ENCODE measurements around the gene QSER1.
"Not testable (repeated sequence)": the region's sequence is repeated elsewhere in the genome, so short reads cannot be mapped to it uniquely, and the experiment has no call there.

Gene QSER1

DNA sequence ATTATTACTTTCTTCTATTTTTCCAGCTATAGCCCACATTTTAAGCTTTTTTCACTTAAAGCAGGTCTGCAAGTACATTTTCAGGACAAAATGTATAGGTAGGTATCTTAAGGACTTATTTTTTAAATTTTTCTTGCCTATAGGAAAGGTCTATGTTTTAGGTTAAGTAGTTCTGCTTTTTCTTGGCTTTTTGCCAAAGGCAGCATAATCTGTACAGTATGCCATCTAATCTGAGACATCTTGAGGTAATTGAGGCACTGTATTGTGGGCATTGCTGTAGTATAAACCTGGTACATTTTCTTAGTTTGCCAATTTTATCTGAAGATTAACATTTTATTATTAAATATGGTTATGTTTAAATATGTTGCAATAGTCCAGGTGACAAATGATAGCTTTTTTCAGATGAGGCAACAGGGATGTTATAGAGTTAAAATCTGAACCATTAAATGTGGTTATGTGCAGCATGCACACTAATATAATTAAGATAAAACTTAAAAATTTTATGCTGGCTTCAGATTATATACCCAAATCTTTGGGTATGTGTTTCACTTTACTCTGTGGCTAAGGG, 42.9 kb downstream of the QSER1 start:
- no peak for DNase-seq (ENCODE audit: low spot score)

DNA sequence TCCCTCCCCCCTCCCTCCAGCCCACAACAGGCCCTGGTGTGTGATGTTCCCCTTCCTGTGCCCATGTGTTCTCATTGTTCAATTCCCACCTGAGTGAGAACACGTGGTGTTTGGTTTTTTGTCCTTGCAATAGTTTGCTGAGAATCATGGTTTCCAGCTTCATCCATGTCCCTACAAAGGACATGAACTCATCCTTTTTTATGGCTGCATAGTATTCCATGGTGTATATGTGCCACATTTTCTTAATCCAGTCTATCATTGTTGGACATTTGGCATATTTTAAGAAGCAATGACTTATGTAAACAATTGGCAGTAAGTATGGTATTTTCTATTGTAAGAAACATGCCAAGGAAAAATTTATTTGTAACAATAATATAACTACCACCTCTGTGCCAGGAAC, 43.6 kb downstream of the QSER1 start:
- DNase-seq (ENCODE audit: low spot score): not testable (repeated sequence)

DNA sequence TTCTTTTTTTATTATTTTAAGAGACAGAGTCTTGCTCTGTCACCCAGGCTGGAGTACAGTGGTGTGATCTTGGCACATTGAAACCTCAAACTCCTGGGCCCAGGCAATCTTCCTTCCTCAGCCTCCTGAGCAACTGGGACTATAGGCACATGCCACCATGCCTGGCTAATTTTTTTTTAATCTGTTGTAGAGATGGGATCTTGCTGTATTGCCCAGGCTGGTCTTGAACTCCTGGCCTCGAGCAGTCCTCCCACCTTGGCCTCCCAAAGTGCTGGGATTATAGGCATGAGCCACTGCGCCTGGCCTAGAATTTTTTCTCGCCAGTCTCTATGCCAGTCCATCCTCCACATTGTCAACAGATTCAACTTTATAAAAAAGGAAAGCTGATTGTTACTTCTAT, 44.7 kb downstream of the QSER1 start:
- not testable (repeated sequence) for DNase-seq (ENCODE audit: low spot score)

DNA sequence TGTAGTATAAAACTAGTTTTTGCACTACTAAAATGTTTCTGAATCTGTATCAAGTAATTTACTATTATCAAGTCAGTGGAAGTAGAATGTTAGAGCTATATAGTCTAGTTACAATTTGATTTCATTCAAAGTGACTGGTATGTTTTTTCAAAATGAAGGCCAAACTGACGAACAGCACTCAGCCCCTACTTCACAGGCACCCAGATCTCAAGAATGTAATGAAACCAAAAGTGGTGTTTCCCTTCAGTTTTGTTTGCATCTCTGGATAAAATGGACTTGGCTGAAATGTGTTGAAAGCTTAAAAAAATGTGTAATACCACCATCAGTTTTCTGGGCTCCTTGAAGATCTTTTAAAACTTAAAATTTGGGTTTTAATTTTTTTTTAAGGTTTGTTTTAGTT, 46.4 kb downstream of the QSER1 start:
- no peak for DNase-seq (ENCODE audit: low spot score)

DNA sequence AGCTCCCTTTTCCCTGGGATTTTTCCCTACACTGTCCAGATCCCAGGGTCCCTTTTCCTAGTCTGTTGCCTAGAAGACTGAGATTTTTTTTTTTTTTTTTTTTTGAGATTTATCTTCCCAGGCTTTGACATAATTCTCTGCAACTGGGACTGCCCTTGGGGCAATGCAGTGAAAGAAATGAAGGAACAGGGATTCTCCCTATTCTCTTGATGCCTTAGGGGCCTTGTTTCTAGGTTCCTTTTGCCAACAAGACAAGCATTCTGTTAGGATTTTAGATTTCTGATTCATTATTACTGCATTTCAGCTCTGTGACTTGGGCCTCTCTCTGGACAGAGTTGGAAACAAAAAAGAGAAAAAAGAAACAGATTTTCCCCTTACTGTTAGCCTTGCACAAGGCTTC, 47.3 kb downstream of the QSER1 start:
- no peak for DNase-seq (ENCODE audit: low spot score)

DNA sequence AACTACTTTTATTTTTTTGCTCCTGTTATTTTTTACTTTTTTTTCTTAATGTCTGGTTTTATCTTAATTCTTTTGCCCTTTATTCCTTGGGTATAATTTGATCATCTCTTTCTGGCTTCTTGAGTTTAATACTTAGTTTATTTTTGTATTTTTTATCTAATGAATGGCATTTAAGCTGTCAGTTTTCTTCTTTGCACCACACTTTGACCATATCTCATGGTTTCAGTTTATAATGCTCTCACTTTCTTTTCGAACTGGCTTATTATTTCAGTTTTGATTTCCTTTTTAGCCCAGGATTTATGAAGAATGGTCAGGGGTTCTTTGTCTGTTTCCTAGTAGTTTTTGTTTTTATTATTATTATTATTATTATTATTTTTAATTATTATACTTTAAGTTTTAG, 48.3 kb downstream of the QSER1 start:
- DNase-seq (ENCODE audit: low spot score): no peak

DNA sequence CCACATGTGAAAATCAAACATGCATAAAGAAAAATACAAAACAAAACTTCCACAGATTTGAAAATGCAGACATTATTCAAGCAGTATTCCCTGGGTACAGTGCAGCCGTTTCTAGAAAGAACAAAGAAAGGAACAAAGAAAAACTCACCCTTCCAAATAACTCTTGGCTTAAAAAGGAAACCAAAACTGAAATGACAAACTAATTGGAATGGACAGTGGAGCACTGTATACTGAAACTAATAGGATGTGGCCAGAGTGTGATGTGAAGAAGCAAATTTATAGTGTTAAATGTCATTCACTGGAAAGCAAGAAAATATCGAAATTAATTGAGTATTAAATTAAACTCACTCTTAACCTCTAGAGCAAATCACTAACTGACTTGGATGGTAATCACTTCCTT, 55.4 kb downstream of the QSER1 start:
- no peak for DNase-seq (ENCODE audit: low spot score)

DNA sequence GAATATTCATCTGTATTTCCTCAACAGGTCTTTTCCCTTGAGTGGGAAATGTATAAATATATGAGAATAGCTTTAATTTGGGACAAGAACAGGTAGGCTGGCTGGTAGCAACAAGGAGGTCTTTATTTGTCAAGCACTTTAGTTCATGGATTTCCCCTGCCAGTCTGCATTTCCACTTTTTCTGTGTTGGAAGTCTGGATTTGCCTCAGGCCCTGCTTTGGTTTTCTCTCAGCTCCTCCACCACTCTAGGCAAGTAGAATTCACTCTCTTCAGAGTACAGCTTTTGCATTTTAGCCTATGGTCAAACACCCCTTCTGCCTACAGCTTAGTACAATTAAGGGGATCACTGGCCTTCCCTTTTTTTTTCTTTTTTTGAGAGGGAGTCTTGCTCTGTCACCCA, 57.1 kb downstream of the QSER1 start:
- no peak for DNase-seq (ENCODE audit: low spot score)

DNA sequence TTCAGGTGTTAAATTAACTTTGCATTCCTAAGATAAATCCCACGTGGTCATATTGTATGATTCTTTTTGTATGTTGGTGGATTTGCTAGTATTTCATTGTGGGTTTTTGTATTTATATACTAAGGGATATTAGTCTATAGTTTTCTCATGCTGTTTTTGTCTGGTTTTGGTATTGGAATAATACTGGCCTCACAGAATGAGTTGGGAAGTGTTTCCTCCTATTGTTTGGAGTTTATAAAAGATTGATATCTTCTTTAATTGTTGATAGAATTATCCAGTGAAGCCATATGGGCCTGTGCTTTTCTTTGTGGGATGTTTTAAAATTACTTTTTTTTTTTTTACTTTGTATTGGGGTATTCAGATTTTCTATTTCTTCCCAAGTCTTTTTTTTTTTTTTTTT, 59.8 kb downstream of the QSER1 start:
- DNase-seq (ENCODE audit: low spot score): no peak

DNA sequence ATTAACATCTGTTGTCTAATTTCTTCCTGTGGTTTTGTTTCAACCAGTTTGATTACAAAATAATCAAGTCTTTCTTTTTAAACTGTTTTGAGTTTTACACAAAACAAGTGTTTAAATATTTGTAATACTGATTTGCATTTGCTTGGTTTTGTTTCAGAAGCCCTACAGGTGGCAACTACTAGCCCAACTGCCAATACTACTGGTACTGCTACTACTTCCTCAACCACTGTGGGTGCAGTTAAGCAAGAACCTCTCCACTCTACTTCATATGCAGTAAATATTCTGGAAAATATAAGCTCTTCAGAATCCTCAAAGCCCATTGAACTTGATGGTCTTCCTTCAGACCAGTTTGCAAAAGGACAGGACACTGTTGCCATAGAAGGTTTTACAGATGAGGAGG, 61.1 kb downstream of the QSER1 start:
- DNase-seq (ENCODE audit: low spot score): no peak

DNA sequence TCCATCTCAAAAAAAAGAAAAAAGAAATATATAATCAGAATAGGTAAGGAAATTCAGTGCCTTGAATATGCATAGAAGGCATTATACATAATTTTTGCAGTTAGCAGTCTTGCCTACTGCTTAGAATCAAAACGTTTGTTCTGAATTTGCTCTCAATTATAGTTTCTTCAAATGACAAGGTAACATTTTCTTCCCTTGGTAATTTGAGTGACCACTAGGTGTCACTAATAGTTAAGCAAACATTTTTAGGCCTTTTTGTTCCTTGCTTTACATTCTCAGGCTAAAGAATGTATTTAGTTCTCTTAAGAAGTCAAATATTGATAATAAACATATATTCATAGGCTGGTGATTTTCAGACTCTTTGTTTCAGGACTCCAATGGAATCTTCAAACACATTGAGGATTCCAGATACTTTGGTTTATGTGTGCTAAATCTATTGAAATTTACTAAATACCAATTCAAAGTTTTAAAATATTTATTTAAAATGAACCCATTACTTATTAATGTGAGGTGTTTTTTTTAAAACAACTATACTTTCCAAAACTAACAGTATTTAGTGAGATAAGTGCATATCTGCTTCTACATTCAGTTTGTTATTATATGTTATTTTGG, 68.0 kb downstream of the QSER1 start:
- peak; percentile 39 for DNase-seq (ENCODE audit: low spot score)

DNA sequence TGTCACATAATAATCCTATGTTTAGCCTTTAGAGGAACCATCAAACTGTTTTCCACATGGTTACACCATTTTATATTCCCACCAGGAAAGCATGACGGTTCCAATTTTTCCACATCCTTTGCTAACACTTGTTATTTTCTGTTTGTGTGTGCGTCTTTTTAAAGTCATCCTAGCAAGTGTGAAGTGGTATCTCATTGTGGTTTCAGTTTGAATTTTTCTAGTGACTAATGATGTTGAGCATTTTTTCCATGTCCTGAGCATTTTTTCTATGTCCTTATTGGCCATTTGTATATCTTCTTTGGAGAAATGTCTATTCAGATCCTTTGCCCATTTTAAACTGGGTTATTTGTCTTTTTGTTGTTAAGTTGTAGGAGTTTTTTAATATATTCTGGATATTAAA, 69.4 kb downstream of the QSER1 start:
- no peak for DNase-seq (ENCODE audit: low spot score)

DNA sequence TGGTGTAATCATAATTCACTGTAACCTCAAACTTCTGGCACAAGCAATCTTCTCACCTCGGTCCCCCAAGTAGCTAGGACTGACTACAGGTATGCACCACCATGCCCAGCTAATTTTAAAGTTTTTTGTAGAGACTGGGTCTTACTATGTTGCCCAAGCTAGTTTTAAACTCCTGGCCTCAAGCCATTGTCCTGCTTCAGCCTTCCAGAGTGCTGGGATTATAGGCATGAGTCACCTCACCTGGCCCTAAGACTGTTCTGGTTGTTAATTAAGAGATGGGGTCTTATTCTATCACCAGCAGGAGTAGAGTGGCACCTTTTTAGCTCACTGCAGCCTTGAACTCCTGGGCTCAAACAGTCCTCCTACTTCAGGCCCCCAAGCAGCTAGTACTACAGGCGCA, 71.1 kb downstream of the QSER1 start:
- no peak for DNase-seq (ENCODE audit: low spot score)

DNA sequence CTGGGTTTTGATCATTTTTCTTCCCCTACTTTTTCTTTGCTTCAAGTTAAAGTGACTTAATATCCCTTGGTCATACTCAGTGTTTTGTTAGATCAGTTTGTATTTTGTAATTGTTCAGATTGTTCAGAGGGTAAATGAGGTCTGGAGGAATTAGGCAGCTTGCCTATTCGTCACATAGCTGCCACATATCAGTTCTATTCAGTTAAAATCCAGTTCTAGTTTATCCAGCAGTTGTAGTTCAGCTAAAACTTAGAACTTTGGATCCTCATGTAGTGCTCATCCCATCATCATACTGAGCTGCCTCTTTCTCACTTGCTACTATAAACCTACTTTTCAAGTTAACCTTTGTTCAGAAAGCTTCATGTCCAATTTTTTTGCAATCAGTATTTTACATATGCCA, 75.9 kb downstream of the QSER1 start:
- no peak for DNase-seq (ENCODE audit: low spot score)

DNA sequence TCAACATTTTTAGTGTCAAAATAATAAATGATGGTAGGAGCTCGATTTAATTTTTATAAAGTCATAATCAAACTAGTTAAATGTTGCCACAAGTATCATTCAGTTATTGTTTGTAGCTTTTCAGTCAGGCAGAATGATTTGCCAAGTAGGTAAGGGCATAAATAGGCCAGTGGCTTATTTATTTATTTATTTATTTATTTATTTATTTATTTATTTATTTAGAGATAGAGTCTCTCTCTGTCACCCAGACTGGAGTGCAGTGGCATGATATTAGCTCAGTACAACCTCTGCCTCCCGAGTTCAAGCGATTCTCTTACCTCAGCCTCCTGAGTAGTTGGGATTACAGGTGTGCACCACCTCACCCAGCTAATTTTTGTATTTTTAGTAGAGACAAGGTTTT, 79.6 kb downstream of the QSER1 start:
- not testable (repeated sequence) for DNase-seq (ENCODE audit: low spot score)

DNA sequence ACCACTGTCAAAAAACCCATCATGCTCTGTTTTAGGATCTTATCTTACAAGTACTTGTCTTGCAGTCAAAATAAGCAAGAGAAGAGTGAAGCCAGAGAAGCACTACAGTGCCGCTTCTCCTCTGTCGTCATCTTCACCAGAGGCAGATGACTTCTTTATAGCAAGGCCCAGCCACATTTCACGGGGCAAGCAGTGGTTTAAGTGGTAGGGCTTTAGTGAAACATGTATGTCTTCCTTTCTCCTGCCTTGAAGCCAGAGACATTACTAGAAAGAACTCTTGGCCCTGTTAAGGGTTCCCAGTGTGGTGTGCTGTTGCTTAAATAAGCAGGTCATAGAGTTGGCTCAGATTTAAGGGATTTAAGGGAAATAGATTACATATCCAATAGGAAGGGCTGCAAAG, 80.2 kb downstream of the QSER1 start:
- no peak for DNase-seq (ENCODE audit: low spot score)

DNA sequence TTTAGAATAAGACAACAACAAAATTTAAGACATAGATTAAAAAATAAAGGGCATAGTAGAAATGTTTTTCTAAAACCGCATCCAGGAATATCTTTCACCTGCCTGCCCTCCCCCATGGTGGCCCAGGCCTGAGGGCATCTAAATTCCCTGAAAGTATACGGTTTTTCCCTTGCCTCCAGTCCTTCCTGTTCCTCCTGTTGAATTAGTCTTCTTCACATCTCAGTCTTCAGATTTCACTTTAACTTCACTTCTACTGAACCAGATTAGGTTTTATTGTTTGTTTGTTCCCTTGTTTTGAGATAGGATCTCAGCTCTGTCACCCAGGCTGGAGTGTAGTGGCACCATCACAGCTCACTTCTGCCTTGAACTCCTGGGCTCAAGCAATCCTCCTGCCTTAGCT, 90.0 kb downstream of the QSER1 start:
- no peak for DNase-seq (ENCODE audit: low spot score)

DNA sequence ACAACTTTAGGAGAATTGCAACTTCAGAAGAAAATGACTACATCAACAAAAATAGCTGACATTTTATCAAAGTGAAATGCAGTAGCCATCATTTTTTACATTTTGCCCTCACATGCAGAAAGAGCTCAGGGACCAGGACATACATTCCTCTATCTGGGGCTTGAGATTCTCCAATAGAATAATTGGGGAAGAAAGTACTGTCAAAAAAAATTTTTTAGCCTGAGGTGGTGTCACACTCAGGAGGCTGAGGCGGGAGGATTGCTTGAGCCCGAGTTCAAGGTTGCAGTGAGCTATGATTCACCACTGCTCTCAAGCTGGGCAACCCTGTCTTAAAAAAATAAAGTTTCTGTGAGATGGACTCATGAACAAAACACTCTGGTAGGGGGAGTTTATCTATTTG, 90.9 kb downstream of the QSER1 start:
- DNase-seq (ENCODE audit: low spot score): no peak

DNA sequence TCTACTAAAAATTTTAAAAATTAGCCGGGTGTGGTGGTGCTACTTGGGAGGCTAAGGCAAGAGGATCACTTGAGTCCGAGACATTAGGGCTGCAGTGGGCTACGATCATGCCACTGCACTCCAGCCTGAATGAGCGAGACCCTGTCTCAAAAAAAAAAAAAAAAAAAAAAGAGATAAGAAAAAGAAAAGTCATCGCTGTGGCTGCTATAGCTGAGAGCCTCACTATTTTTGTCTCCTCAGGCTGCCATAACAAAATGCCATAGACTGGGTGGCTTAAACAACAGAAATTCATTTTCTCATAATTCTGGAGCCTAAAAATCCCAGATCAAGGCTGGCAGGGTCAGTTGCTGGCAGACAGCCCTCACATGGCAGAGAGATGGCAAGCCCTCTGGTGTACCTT, 93.0 kb downstream of the QSER1 start:
- no peak for DNase-seq (ENCODE audit: low spot score)

DNA sequence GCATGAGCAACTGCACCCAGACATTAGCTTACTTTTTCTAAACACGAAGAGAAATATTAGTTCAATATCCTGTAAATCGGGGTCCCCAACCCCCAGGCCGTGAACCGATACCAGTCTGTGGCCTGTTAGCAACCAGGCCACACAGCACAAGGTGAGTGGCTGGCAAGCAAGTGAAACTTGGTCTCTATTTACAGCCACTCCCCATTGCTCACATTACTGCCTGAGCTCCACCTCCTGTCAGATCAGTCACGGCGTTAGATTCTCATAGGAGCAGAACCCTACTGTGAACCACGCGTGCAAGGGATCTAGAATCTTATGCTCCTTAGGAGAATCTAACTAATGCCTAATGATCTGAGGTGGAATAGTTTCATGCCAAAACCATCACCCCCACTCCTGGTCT, 95.2 kb downstream of the QSER1 start:
- DNase-seq (ENCODE audit: low spot score): no peak

DNA sequence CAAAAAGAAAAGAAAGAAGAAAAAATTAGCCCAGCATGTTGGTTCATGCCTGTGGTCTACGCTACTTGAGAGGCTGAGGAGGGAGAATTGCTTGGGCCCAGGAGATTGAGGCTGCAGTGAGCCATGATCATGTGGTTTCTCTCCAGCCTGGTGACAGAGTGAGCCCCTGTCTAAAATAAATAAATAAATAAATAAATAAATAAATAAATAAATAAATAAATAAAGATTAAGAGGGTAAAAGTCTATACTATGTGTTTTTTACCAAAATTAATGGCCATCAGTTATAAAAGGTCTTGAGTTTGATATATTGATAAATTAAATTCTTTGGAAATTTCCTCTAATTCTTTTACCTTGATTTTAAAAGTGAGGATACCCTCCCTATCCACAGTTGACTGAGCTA, 97.9 kb downstream of the QSER1 start:
- DNase-seq (ENCODE audit: low spot score): no peak

DNA sequence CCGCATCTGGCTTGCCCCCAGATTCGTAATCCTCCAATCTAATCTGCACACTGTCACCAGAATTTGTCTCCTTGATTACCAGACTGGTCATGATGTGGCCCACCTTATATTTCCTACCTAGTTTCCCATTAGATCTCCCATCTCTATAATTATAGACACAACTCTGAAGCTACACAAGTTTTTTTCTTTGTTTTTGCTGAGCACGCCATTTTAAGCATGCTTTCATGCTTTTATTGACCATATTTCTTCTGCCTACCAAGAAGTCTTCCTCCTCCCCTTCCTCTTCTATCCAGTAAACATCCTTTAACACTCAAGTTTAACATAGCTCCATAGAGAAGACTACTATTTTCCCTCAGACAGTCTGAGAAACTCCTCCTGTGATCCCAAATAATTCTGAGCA, 98.8 kb downstream of the QSER1 start:
- no peak for DNase-seq (ENCODE audit: low spot score)

DNA sequence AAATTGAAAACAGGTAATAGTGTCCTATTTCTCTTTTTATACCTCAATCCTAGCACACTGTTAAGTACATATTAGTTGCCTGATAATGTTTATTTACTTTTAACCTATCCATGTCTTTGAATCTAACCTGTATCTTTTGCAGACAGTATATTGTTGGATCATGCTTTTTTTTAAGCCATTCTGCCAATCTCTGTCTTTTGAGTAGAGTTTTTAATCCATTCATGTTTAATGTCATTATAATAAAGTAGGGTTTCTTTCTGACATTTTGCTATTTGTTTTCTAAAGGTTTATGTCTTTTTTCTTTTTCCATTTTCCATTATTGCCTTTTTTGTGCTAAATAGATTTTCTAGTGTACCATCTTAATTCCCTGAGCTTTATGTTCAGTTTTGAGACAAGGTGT, 99.3 kb downstream of the QSER1 start:
- DNase-seq (ENCODE audit: low spot score): no peak

DNA sequence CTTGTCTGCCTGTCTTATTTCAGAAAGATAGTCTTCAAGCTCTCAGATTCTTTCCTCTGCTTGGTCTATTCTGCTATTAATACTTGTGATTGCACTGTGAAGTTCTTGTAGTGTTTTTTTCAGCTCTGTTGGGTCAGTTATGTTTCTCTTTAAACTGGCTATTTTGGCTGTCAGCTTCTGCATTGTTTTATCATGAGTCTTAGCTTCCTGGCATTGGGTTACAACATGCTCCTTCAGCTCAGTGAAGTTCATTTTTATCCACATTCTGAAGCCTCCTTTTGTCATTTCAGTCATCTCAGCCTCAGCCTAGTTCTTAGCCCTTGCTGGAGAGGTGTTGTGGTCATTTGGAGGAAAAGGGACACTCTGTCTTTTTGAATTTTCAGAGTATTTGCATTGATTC, 107.6 kb downstream of the QSER1 start:
- no peak for DNase-seq (ENCODE audit: low spot score)

DNA sequence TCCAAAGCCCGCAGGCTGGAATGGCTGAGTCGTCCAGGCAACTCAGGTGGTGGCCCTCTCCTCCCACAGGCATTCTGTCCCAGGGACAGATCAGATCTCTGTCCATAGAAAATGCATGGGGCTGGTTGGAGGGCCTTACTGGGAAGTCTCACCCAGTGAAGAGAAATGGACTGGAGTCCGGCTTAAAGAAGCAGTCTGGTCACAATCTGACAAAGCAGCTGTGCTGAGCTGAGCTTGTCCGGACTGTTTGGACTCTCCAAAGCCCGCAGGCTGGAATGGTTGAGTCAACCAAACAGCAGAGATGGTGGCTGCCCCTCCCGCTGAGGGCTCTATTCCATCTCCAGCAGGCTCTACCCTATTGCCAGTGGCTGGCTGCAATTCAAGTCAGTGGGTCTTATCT, 108.7 kb downstream of the QSER1 start:
- DNase-seq (ENCODE audit: low spot score): no peak

Data from CD4-positive, alpha-beta T cell treated with Interleukin-6 at 100 ng/mL for 8 hours (primary cell).